Sigmoid colon (tissue), 7 donors: ENCODE data around the gene TP53INP2. TPM values are rescaled to one million over a fixed set of nuclear protein-coding genes. Genes with fewer than 3 reads are reported as not detected.

ENCODE experiments used
- DNase-seq: peaks from one replicate; pipeline ENCODE4 v3.0.0-alpha.2; 2019
- H3K27ac ChIP-seq, 4 donors: fragments of 200-600 bp; sonication (generic); one replicate each; pipeline ENCODE4 v1.5.1; 2016 to 2019; ENCODE audit warnings: mild to moderate bottlenecking in 1 of 4
- H3K27me3 ChIP-seq, 3 donors: fragments of 200-600 bp; sonication (generic); one replicate each; pipeline ENCODE4 v1.5.1; 2019; ENCODE audit warnings: mild to moderate bottlenecking in 1 of 3
- H3K36me3 ChIP-seq, 4 donors: fragments of 200-600 bp; sonication (generic); one replicate each; pipeline ENCODE4 v1.5.1; 2016 to 2019
- H3K4me1 ChIP-seq, 4 donors: fragments of 200-600 bp; sonication (generic); one replicate each; pipeline ENCODE4 v1.5.1; 2017 to 2019
- H3K4me3 ChIP-seq, 4 donors: fragments of 200-600 bp; sonication (generic); one replicate each; pipeline ENCODE4 v1.5.1; 2017 to 2019; ENCODE audit warnings: mild to moderate bottlenecking in 2 of 4, moderate library complexity in 1 of 4
- H3K9me3 ChIP-seq, 4 donors: fragments of 200-600 bp in 3 of 4; sonication (generic) in 3 of 4; one replicate each; pipeline versions ENCODE4 v1.5.1 to v1.6.1; 2013 to 2019
- EP300 ChIP-seq, 4 donors: sonication (generic); formaldehyde crosslinking; IDR thresholded peaks; one replicate each; pipeline ENCODE4 v1.6.1; 2017; ENCODE audit warnings: antibody characterized with exemption in 4 of 4
- POLR2A ChIP-seq, 2 donors: fragments of 450-650 bp; IDR thresholded peaks; one replicate each; pipeline ENCODE4 v1.6.1; 2016; ENCODE audit warnings: antibody characterized with exemption in 2 of 2, mild to moderate bottlenecking in 2 of 2, moderate library complexity in 2 of 2
- POLR2AphosphoS5 ChIP-seq, 4 donors: sonication (generic); formaldehyde crosslinking; IDR thresholded peaks; one replicate each; pipeline ENCODE4 v1.6.1; 2017; ENCODE audit warnings: antibody characterized with exemption in 4 of 4
- WGBS, 2 donors: extraction: QIAGEN DNeasy Blood & Tissue Kit; methylation state at CpG; one replicate each; pipeline ENCODE4 v1.1.7; 2013; 5-methylcytosine and 5-hydroxymethylcytosine counted together
- intact Hi-C: fragments of 100-400 bp; cut with DNase I; formaldehyde crosslinking; loops from one replicate; pipeline ENCODE4 v1.15.1; 2023
- polyA plus RNA-seq, 3 donors: library from polyadenylated mRNA; stranded (reverse); fragments of 200-250 nt; gene quantifications; one replicate each; pipeline ENCODE4 v1.2.3, GENCODE V29; 2013
- total RNA-seq, 4 donors: library from RNA; depleted of rRNA; stranded (reverse); fragments of >200 nt; gene quantifications; one replicate each; pipeline ENCODE4 v1.1.0, GENCODE V29; 2016
- TF ChIP-seq, protein P1 (sequence below), 4 experiments: fragments of 450-650 bp in 3 of 4; fragments of 200-600 bp in 1 of 4; IDR thresholded peaks; one replicate each; pipeline ENCODE4 v1.5.1; 2016 to 2019; ENCODE audit warnings: antibody characterized with exemption in 4 of 4, mild to moderate bottlenecking in 3 of 4, moderate library complexity in 2 of 4
- donor health status: healthy with polysubstance abuse.
- donor health status: Bipolar disorder and iron deficiency.
- donor health status: healthy.

The TP53INP2 gene
- total and polyA plus RNA-seq, 7 donors, result 11.5 to 252 (median 30.4) TPM

DNA sequence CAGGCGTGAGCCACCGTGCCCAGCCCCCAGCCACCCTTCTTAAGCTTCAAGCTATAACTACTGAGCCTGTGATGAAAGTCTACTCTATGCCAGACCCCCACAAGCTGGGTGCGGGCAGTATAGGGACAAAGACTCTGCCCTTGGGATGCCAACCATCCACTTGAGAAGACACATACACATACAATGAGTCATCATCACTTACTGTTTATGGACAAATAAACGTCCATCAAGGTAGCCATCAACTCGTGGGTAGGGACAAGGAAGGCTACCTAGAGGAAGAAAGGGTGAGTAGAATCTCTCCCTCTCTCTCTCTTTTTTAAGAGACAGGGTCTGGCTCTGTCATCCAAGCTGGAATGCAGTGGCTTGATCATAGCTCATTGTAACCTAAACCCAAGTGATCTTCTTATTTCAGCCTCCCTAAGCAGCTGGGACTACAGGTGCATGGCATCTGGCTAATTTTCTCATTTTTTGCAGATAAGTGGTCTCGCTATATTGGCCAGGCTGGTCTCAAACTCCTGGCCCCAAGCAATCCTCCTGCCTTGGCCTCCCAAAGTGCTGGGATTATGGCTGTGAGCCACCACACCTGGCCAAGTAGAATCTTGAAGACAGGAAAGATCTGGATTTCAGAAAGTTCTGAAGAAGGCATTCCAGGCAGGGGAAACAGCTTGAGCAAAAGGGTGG, 2.6 kb upstream of the TP53INP2 start:
- Histone ChIP-seq H3K4me1 (peaks cover 0 to 23% (median 19%) of the 10 kb centered on the region in 4 donors), H3K4me3 (no peak overlapping the region), H3K27me3 (no peaks in the 10 kb centered on the region), H3K36me3 (no peaks in the 10 kb centered on the region), H3K27ac (no peak overlapping the region), H3K9me3 (no peaks in the 10 kb centered on the region)
- intact Hi-C loops, result no loop called here
- no peak for DNase-seq
- TF ChIP-seq, protein P1, sequence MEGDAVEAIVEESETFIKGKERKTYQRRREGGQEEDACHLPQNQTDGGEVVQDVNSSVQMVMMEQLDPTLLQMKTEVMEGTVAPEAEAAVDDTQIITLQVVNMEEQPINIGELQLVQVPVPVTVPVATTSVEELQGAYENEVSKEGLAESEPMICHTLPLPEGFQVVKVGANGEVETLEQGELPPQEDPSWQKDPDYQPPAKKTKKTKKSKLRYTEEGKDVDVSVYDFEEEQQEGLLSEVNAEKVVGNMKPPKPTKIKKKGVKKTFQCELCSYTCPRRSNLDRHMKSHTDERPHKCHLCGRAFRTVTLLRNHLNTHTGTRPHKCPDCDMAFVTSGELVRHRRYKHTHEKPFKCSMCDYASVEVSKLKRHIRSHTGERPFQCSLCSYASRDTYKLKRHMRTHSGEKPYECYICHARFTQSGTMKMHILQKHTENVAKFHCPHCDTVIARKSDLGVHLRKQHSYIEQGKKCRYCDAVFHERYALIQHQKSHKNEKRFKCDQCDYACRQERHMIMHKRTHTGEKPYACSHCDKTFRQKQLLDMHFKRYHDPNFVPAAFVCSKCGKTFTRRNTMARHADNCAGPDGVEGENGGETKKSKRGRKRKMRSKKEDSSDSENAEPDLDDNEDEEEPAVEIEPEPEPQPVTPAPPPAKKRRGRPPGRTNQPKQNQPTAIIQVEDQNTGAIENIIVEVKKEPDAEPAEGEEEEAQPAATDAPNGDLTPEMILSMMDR (IDR thresholded peaks at IDR 0.05), result no peak
- TF ChIP-seq EP300 (IDR thresholded peaks at IDR 0.05) (no peak), POLR2AphosphoS5 (IDR thresholded peaks at IDR 0.05) (no peak), POLR2A (IDR thresholded peaks at IDR 0.05) (no peak)
- 65 to 83% methylated on average over 6 of the region's 6 CpGs for WGBS, 2 donors

DNA sequence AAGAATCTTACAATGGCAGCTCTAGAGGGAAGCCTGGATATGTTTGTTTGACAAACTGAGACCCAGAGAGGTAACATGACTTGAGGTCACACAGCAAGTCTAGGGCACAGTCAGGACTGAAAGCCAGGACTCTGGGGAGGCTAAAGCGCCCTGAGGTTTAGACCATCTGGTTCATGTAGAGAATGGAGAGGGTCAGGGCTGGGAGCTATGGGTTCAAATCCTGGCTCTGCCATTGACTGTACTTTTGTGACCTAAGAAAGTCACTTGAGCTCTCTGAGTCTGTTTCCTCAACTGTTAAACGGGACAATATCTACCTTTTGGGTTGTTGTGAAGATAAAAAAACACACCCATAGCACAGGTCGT, 1.1 kb upstream of the TP53INP2 start:
- H3K4me1 ChIP-seq, result peaks cover 0 to 23% (median 19%) of the 10 kb centered on the region in 4 donors
- H3K4me3 ChIP-seq, result peak overlapping the region in 2 of 4 donors; percentile 88 to 94
- 36 to 38% methylated on average over 3 of the region's 3 CpGs for WGBS, 2 donors
- peak overlapping the region; percentile 99 to 100 (median 100) for H3K27ac ChIP-seq
- TF ChIP-seq, protein P1 (IDR thresholded peaks at IDR 0.05), result no peak
- TF ChIP-seq POLR2A (IDR thresholded peaks at IDR 0.05) (no peak), EP300 (IDR thresholded peaks at IDR 0.05) (no peak)
- intact Hi-C loops, result loop anchor here (1.0 kb wide), 1 partner anchor 26 kb away; the partner anchor contains the start of gene PIGU
- H3K9me3 ChIP-seq, result no peaks in the 10 kb centered on the region
- H3K36me3 ChIP-seq, result no peaks in the 10 kb centered on the region
- no peak for DNase-seq
- H3K27me3 ChIP-seq, result no peaks in the 10 kb centered on the region

DNA sequence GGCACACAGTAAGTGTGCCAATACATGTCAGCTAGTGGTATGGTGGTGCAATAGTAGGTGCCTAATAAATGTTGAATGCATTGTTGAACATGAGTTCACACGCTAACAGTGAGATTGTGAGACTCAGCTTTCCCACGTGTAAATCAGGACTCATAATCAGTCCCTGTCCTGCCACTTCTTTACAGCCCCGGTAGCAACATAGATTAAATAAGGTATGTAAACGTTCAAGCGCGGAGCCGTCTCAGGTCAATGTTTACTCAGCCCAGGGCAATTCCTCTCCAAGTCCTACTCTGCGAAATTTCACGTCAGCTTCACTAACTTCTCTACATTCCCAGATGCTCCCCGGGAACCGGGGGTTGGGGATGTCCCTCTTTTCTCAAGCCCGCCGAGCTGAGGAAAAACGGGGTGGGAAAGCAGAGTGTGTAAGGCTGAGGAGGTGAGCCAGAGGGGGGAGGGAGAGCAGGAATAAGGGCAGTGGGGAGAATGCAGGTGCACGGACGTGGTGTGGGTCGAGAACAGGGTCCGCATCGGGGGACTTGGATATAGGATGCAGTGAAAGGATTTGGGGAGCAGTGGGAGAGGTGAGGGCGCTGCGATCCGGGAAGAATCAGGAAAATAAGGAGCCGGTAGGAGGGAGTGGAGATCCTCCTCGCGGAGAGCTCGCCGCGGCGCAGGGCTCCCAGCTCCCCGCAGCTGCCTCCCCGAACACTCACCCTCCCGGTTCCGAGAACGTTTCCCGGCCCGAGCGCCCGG, 544 bp upstream of the TP53INP2 start:
- intact Hi-C loops, result loop anchor here (1.0 kb wide), 2 partner anchors 26 to 144 kb away; partner anchors contain the start of gene PIGU

DNA sequence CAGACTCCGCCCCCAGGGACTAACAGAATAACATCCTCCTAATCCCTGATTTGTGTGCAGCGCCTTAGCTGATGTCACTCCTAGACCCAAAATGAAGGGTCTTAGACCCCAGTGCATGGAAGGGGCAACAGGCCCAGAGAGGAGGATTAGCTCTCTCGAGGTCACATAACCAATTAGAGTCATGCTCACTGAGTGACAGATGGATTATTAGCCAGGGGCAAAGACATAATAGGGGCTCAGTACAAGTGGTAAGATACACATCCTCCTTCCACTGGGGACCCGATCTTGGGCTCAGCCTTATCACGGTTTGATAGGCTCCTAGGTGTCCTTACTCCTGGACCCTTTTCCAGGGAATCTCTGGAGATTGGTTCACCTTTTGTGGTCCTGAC, 858 bp downstream of the TP53INP2 start:
- Histone ChIP-seq H3K27me3 (no peaks in the 10 kb centered on the region), H3K4me1 (peaks cover 0 to 33% (median 26%) of the 10 kb centered on the region in 4 donors), H3K4me3 (peak overlapping the region; percentile 51 to 94 (median 90)), H3K36me3 (no peaks in the 10 kb centered on the region), H3K9me3 (no peaks in the 10 kb centered on the region), H3K27ac (peak overlapping the region; percentile 99 to 100 (median 100))
- DNase-seq, result no peak
- intact Hi-C loops, result loop anchor here (5.0 kb wide), 1 partner anchor 163 kb away; no protein-coding TSS in a partner anchor
- 23 to 48% methylated on average over 5 of the region's 5 CpGs for WGBS, 2 donors
- no peak for TF ChIP-seq EP300 (IDR thresholded peaks at IDR 0.05)
- TF ChIP-seq POLR2A (IDR thresholded peaks at IDR 0.05), result no peak
- no peak for TF ChIP-seq POLR2AphosphoS5 (IDR thresholded peaks at IDR 0.05)
- TF ChIP-seq, protein P1 (IDR thresholded peaks at IDR 0.05), result no peak

More for the DNA sequence above, 544 bp upstream of the TP53INP2 start:
- TF ChIP-seq EP300 (IDR thresholded peaks at IDR 0.05) (no peak), POLR2A (IDR thresholded peaks at IDR 0.05) (peak; percentile 60 to 69), POLR2AphosphoS5 (IDR thresholded peaks at IDR 0.05) (peak in 1 of 4 donors; percentile 92)
- TF ChIP-seq, protein P1 (IDR thresholded peaks at IDR 0.05), result no peak
- Histone ChIP-seq H3K27ac (peak overlapping the region; percentile 99 to 100 (median 100)), H3K27me3 (no peaks in the 10 kb centered on the region), H3K36me3 (no peaks in the 10 kb centered on the region), H3K4me3 (peak overlapping the region; percentile 51 to 94 (median 90)), H3K9me3 (no peaks in the 10 kb centered on the region), H3K4me1 (peaks cover 0 to 26% (median 20%) of the 10 kb centered on the region in 4 donors)
- peak; percentile 77 for DNase-seq
- 0 to 1% methylated on average over 38 of the region's 38 CpGs for WGBS, 2 donors
